ENCODE measurements around the gene PAM. TPM values are rescaled to one million over a fixed set of nuclear protein-coding genes. Genes with fewer than 3 reads are reported as not detected.

The PAM gene
- polyA plus RNA-seq, 1 donor from 2014 or later = 3.4 TPM

DNA sequence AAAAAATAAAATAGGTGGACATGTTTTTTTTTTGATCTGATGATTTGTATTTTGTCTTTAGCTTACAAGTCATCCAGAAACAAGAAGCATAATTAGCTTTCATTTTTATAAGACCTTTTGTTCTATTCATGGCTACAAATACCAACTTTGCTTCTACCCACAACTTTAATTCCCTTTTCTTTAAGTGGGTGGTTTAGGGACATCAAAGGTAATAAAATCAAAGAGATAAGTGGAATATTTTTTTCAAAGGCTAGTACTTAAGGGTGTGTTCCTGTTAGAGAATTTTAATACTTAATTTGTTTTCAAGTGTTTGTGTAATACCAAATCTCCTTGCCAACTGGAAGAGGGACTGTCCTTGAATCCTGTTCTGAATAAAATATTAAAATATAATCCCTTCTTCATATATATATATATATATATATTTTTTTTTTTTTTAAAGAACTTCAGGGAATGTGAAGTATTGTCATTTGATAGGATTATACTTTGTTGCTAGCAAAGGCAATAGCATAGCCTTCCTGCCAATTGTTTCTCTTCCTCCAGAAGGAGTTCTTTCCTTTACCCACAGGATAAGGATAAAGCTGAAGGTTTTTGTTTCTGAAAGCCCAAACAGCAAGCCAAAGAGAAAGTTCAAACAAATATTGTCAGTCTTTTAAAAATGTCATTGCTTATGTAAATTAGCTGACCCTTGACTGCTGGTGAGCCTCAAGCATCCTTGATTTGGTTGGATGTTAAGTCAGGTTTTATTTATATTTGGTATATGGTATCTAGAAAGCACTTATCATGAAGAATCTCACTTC, 108.9 kb downstream of the PAM start:
- H3K9me3 Mint-ChIP-seq = peaks cover 0 to 1% (median under 1%) of the 10 kb centered on the region in 3 donors
- H3K27ac Mint-ChIP-seq = no peak overlapping the region
- H3K27me3 Mint-ChIP-seq = peaks cover 12% of the 10 kb centered on the region
- H3K4me3 Mint-ChIP-seq = no peak overlapping the region
- peaks cover 4 to 7% (median 4%) of the 10 kb centered on the region in 3 donors for H3K4me1 Mint-ChIP-seq
- no peaks in the 10 kb centered on the region for H3K36me3 Mint-ChIP-seq

DNA sequence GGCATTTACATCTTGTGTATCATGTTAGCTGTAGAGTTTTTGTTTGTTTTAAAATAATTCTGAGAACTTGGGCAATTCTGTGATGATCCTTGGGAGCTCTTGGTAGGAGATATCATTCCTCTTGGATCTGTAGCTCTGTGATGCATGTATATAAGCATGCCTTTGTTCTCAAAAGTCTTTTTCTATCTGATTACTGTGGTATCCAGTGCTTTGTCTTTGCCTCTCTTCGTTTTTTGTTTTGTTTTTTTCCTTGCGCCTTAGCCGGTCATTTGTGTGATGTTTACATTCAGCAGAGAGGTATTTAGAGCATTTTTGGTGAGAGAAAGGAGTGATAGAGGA, 110.0 kb downstream of the PAM start:
- H3K4me1 Mint-ChIP-seq = peaks cover 4 to 7% (median 4%) of the 10 kb centered on the region in 3 donors
- H3K9me3 Mint-ChIP-seq = peaks cover 0 to 3% (median under 1%) of the 10 kb centered on the region in 3 donors
- H3K27me3 Mint-ChIP-seq = peaks cover 12% of the 10 kb centered on the region
- H3K4me3 Mint-ChIP-seq = peak overlapping the region; percentile 2 to 89 (median 69)
- peaks cover 2% of the 10 kb centered on the region for H3K36me3 Mint-ChIP-seq
- H3K27ac Mint-ChIP-seq = peak overlapping the region in 1 of 3 donors; percentile 90

DNA sequence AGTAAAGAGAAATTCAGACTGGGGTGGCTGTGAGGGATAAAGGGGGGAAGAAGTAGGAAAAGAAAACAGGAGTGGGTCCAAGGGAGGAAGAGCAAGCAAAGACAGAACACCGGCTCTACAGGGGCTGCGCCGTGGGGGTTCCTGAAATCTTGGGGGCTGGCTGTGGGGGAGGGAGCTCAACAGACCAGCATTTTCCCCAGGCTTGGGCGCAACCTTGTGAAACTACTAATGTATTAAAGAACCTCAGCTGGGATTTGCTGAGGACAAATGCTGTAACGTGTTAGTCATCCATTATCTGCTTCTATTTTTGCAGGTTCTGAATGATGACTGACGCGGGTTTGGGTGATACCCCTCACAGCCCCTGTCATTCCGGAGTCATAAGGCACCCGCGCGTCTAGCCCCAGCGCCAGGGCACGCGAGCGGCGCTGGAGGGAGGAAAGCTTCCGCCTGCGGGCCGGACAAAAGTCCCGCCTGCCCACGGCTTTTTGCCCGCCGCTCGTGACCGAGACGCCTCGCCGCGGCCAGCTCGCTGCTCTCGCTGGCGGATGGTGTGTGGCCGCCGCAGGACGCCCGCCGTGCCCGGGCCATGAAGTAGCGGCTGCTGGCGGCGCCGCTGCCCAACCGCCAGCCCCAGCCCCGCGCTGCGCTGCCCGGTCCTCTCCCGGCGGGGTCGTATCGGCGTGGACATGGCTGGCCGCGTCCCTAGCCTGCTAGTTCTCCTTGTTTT, 110.6 kb downstream of the PAM start:
- peaks cover 0 to 3% (median 0%) of the 10 kb centered on the region in 3 donors for H3K9me3 Mint-ChIP-seq
- H3K36me3 Mint-ChIP-seq = peaks cover 2% of the 10 kb centered on the region
- H3K4me1 Mint-ChIP-seq = peaks cover 4 to 7% (median 4%) of the 10 kb centered on the region in 3 donors
- peak overlapping the region; percentile 65 to 89 (median 79) for H3K4me3 Mint-ChIP-seq
- peaks cover 12% of the 10 kb centered on the region for H3K27me3 Mint-ChIP-seq
- peak overlapping the region in 1 of 3 donors; percentile 90 for H3K27ac Mint-ChIP-seq

DNA sequence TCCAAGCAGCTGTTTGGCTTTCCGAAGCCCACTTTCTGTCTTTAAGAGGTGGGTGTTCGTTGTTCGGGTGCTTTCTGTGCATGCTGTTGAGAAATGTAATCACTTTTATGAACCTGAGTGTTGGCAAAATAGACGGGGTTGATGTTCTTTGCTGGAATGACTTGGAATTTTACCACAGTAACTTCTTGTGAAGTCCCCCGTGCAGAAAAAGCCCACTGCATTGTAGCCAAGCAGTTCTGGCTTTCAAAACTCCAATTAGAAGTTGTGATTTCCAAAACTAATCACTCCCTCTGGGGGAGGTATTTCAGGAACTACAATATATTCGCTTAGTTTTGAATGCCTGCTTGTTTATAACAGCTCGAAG, 111.1 kb downstream of the PAM start:
- peak overlapping the region in 1 of 3 donors; percentile 68 for H3K27ac Mint-ChIP-seq
- H3K9me3 Mint-ChIP-seq = peaks cover 0 to 3% (median 0%) of the 10 kb centered on the region in 3 donors
- peaks cover 2% of the 10 kb centered on the region for H3K36me3 Mint-ChIP-seq
- H3K4me3 Mint-ChIP-seq = peak overlapping the region; percentile 65 to 89 (median 79)
- peaks cover 12% of the 10 kb centered on the region for H3K27me3 Mint-ChIP-seq
- peaks cover 4 to 7% (median 4%) of the 10 kb centered on the region in 3 donors for H3K4me1 Mint-ChIP-seq

DNA sequence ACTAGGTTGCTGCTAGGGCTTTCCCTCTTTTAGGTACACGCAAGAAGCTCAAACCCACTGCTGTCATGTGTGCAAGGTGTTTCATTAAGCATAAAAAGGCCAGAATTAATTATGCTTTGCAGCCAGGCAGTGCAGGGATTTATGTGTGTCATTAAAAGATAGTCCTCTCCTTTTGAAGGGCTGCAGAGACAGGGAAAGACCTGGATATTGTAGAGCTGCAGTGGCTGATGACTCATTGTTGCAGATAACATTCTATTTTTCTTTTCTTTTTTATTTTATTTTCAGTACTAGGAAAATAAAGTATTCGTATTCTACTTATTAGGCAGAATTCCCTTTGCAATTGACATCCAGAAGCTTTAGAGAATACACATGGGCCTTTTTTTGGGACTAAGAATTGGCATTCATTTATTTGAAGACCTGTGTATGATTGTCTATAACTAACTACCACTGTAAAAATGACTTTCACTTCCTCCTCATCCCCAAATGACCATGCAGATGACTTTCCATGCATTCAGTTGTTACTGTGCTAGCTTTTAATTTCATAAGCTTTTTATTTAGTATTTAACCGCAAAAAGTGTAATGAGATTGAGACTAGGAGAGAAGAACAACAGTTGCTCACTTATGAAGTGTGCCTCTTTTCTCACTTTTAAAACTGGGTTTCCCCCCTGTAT, 113.0 kb downstream of the PAM start:
- Mint-ChIP-seq H3K27me3 (peaks cover 12% of the 10 kb centered on the region), H3K36me3 (peaks cover 4% of the 10 kb centered on the region), H3K27ac (no peak overlapping the region), H3K4me1 (peaks cover 4 to 7% (median 4%) of the 10 kb centered on the region in 3 donors), H3K9me3 (peaks cover 0 to 3% (median 0%) of the 10 kb centered on the region in 3 donors), H3K4me3 (no peak overlapping the region)

DNA sequence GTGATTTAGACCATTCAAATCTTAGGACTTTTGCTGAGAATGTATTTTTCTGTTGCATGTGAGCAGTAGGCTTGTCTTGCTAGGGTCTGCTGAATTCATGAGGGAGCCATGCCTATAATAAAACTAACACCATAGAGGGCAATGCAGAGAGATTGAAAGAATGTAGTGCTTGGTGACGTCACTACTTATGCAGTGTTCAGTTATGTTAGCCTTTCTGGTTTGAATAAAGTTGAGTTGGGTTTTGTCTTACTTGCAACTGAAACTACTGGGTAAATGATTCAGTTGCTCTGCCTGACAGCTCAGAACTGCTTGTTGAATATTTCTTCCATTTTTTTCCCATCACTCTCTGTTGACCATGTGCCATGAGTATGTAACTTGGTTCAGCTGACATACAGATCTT, 114.1 kb downstream of the PAM start:
- H3K27me3 Mint-ChIP-seq = peaks cover 12% of the 10 kb centered on the region
- peaks cover 6% of the 10 kb centered on the region for H3K36me3 Mint-ChIP-seq
- peaks cover 4 to 7% (median 4%) of the 10 kb centered on the region in 3 donors for H3K4me1 Mint-ChIP-seq
- H3K27ac Mint-ChIP-seq = no peak overlapping the region
- peaks cover 0 to 3% (median 0%) of the 10 kb centered on the region in 3 donors for H3K9me3 Mint-ChIP-seq
- no peak overlapping the region for H3K4me3 Mint-ChIP-seq

DNA sequence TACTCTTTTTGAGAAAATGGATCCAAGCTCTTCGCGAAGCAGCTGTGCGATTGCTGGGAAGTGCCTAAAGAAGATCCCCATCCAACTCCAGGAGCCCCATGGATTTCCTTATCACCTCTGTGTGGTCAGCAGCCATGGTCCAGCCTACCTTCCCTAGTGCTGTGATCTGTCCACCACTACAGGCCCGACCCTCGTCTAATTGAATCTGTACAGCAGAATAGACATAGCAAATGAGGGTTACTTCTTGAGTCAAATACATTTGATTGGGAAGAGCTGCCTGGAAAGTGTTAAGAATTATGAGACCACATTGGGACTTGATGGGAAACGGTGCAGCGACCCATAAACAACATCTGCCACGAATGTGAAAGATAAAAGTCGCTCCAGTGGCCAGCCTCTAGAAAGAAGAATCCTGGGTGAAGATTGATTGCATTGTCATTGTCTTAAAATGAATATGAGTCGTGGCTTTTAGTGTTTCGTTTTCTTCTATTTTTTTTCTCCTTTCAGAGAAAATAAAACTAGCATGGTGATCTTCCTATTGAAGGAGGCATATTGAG, 118.4 kb downstream of the PAM start:
- Mint-ChIP-seq H3K27ac (peak overlapping the region in 1 of 3 donors; percentile 39), H3K36me3 (peaks cover 6% of the 10 kb centered on the region), H3K27me3 (peaks cover 1% of the 10 kb centered on the region), H3K9me3 (peaks cover 0 to 3% (median 1%) of the 10 kb centered on the region in 3 donors), H3K4me3 (no peak overlapping the region), H3K4me1 (no peaks in the 10 kb centered on the region)

DNA sequence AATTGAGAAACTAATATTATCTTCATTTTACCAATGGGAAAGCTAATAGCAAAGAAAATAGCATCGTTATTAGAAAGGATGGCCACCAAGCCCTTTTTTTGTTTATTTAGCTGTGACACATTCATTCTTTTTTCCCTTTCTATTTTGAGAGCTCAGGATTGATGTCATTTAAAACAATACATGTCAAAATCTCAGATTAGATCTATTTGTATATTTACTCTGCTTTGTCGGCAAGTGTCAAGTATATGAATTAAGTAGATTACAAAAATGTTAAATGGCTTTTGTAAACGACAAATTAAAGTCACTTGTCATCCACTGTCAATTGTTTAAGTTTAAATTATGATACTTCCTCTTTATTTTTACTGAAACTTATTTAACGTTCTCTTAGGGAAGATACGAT, 118.9 kb downstream of the PAM start:
- H3K4me1 Mint-ChIP-seq = no peaks in the 10 kb centered on the region
- H3K36me3 Mint-ChIP-seq = peaks cover 6% of the 10 kb centered on the region
- H3K27ac Mint-ChIP-seq = no peak overlapping the region
- no peaks in the 10 kb centered on the region for H3K27me3 Mint-ChIP-seq
- no peak overlapping the region for H3K4me3 Mint-ChIP-seq
- H3K9me3 Mint-ChIP-seq = peaks cover 0 to 1% (median 1%) of the 10 kb centered on the region in 3 donors

DNA sequence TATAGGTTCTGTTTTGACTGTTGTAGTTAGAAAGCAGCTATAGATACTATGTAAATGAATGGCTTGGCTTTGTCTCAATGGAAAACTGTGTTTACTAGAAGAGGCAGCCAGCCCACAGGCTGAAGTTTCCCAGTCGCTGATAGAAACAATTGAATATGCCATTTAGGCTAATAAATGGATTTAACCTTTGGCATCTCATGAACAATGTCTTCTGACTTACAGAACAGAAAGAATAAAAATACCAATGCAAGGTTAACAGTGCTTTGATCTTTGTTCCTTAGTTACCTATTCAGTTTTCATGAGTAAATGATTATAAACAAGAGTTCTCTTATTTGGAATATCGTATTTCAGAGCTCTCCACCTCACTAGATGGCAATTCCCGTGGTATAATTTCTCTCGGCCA, 120.6 kb downstream of the PAM start:
- Mint-ChIP-seq H3K4me1 (no peaks in the 10 kb centered on the region), H3K4me3 (no peak overlapping the region), H3K36me3 (peaks cover 5% of the 10 kb centered on the region), H3K27me3 (no peaks in the 10 kb centered on the region), H3K27ac (no peak overlapping the region), H3K9me3 (peaks cover 0 to 1% (median 0%) of the 10 kb centered on the region in 3 donors)

DNA sequence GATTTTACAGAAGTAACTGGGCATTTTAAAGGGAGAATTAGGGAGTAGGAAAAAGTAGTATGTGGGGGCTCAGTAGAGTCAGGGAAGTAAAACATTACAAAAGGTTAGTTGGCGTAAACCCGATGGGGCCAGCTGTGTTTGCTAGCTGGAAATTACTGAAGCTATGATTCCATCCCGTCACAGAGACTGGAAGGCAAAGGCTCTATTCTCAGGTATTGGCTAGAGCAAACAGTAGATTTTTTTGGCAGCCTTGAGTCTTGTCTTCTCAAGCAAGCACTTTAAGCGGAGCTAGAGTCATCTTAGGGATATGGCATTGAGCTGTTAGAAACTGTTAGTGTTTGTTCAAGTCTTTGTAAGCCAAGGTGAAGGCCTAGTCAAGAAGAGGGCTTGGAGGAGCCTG, 121.5 kb downstream of the PAM start:
- H3K27ac Mint-ChIP-seq = no peak overlapping the region
- H3K36me3 Mint-ChIP-seq = peaks cover 5% of the 10 kb centered on the region

DNA sequence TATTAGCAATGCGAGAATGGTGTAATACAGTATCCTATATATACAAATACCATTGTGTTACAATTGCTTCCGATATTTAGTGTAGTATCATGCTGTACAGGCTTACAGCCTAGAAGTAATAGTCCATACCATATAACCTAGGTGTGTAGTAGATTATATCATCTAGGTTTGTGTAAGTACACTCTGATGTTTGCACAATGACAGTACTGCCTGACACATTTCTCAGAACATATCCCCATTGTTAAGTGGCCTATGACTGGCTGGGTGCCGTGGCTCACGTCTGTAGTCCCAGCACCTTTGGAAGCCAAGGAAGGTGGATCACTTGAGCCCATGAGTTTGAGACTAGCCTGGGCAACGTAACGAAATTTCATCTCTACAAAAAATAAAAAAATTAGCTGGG, 124.6 kb downstream of the PAM start:
- peaks cover 0 to 3% (median 0%) of the 10 kb centered on the region in 3 donors for H3K9me3 Mint-ChIP-seq
- H3K36me3 Mint-ChIP-seq = peaks cover 4% of the 10 kb centered on the region
- H3K4me1 Mint-ChIP-seq = no peaks in the 10 kb centered on the region
- H3K27ac Mint-ChIP-seq = no peak overlapping the region
- H3K4me3 Mint-ChIP-seq = no peak overlapping the region
- H3K27me3 Mint-ChIP-seq = no peaks in the 10 kb centered on the region

More for the DNA sequence above, 121.5 kb downstream of the PAM start:
- Mint-ChIP-seq H3K9me3 (peaks cover 0 to 1% (median 0%) of the 10 kb centered on the region in 3 donors), H3K4me1 (no peaks in the 10 kb centered on the region), H3K27me3 (no peaks in the 10 kb centered on the region), H3K4me3 (no peak overlapping the region)

DNA sequence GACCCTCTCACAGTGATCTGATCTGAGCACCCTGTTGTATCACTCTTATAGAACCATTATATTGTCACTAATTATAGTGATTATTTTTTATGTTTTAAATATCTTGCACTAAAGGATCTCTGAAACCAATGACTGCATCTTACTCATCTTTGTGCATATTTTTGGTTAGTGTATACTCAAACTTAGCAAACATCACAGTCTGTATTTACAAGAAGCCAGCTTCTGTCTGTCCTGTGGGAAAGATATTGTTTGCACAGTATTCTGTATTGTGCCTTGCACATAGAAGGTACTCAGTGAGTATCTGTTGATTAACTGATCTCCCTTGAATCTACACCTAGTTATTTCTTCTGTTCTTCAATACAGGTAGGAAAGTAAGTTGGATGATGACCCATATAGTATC, 131.5 kb downstream of the PAM start:
- Mint-ChIP-seq H3K9me3 (peaks cover 0 to 2% (median 0%) of the 10 kb centered on the region in 3 donors), H3K27me3 (no peaks in the 10 kb centered on the region), H3K36me3 (peaks cover 4% of the 10 kb centered on the region), H3K4me1 (no peaks in the 10 kb centered on the region), H3K27ac (no peak overlapping the region), H3K4me3 (no peak overlapping the region)

DNA sequence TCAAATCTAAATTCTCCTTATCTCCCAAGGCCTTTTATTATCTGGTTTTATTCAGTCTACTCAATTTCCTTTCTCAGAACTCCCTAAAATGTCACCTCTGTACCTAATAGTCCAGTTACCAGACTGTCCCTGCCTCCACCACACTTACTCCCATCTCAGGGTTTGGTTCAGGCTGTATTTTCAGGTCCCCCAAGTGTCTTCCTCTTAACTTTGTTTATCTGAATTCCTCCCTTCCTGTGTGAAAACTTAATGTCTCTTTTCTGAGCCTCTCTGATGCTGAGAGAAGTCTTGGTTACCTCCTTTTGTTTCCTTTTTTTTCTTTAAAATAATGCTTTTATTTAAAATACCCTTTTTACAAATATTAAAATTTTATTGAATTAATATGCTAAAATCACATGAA, 133.4 kb downstream of the PAM start:
- Mint-ChIP-seq H3K27me3 (no peaks in the 10 kb centered on the region), H3K4me3 (peak overlapping the region in 1 of 4 donors; percentile 45), H3K4me1 (no peaks in the 10 kb centered on the region), H3K9me3 (no peaks in the 10 kb centered on the region), H3K36me3 (no peaks in the 10 kb centered on the region), H3K27ac (no peak overlapping the region)

DNA sequence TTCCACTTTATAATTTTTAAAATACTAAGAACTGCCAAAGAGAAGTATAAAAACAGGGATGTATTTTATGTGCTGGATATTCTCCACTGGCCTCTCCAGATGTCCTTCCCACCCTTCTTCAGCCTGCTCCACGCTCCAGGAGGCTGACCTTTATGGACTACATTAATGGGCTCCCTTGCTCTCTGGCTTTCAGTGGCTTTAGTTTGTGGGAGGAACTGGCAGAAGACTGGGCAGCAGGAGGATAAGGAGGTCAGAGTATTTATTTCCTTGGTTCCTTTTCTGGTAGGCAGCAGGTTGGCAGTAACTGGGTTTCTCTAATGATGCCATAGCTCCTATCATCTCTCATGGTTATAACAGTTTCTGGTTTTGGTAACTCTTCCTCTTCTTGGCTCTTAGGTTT, 133.9 kb downstream of the PAM start:
- Mint-ChIP-seq H3K27ac (no peak overlapping the region), H3K4me1 (no peaks in the 10 kb centered on the region), H3K36me3 (no peaks in the 10 kb centered on the region), H3K9me3 (peaks cover 0 to 1% (median 0%) of the 10 kb centered on the region in 3 donors), H3K27me3 (no peaks in the 10 kb centered on the region), H3K4me3 (no peak overlapping the region)

DNA sequence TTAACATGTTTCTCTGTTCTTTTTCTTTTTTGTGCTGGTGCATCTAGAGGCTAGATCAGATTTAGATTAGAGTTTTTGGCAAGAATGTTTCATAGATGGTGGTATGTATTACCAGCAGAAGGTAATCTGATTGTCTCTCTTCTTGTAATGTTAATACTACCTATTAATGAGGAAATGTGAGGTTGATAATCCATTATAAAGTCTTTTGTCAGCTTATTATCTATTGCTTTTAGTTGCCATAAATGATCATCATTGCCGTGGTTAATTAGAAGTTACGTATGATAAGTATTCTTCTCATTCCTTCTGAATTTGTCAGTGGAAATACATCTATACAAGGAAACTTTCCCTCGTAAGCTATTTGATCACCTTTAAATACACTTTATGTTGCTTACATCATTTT, 135.0 kb downstream of the PAM start:
- H3K36me3 Mint-ChIP-seq = no peaks in the 10 kb centered on the region
- H3K4me1 Mint-ChIP-seq = no peaks in the 10 kb centered on the region
- no peak overlapping the region for H3K27ac Mint-ChIP-seq
- H3K4me3 Mint-ChIP-seq = no peak overlapping the region
- peaks cover 0 to 3% (median 0%) of the 10 kb centered on the region in 3 donors for H3K9me3 Mint-ChIP-seq
- H3K27me3 Mint-ChIP-seq = no peaks in the 10 kb centered on the region

Data from IgD-negative memory B cell (primary cell).